ENCODE data around the gene HAUS2. TPM values are rescaled to one million over a fixed set of nuclear protein-coding genes. Genes with fewer than 3 reads are reported as not detected.
"Not testable (repeated sequence)": the region's sequence is repeated elsewhere in the genome, so short reads cannot be mapped to it uniquely, and the experiment has no call there.

The HAUS2 gene
- total RNA-seq, 1 experiment from 2014 or later: 43.5 TPM

- no peak overlapping the region for H3K4me3 ChIP-seq (ENCODE audit: low read length)
- DNase-seq: no peak
- no peaks in the 10 kb centered on the region for H3K9me2 ChIP-seq (replicated peaks; ENCODE audit: insufficient read depth, low read length)
- no peaks in the 10 kb centered on the region for H4K20me1 ChIP-seq (ENCODE audit: insufficient read depth, low read depth, low read length)
- H3K79me2 ChIP-seq (ENCODE audit: low read length): no peaks in the 10 kb centered on the region
- no peak overlapping the region for H3K9ac ChIP-seq (ENCODE audit: low read length)
- H2AFZ ChIP-seq (ENCODE audit: low read length): no peak overlapping the region
- no peak overlapping the region for H3K27ac ChIP-seq (ENCODE audit: low read length)
- no peak overlapping the region for H3K4me2 ChIP-seq (ENCODE audit: low read depth, low read length, poor library complexity, severe bottlenecking)
- H3K9me3 ChIP-seq (ENCODE audit: low read length): no peaks in the 10 kb centered on the region
- no peaks in the 10 kb centered on the region for H3K4me1 ChIP-seq (ENCODE audit: low read length)
- no peaks in the 10 kb centered on the region for H3K27me3 ChIP-seq (ENCODE audit: low read length)
- no peaks in the 10 kb centered on the region for H3K36me3 ChIP-seq (ENCODE audit: insufficient read depth, low read length)
Measured at GRCh38 chr15:42592716-42593115, 44.1 kb downstream of the HAUS2 start.

- Histone ChIP-seq H3K9me2 (replicated peaks; ENCODE audit: insufficient read depth, low read length) (no peaks in the 10 kb centered on the region), H4K20me1 (ENCODE audit: insufficient read depth, low read depth, low read length) (no peaks in the 10 kb centered on the region), H3K27ac (ENCODE audit: low read length) (no peak overlapping the region), H3K9me3 (ENCODE audit: low read length) (no peaks in the 10 kb centered on the region), H2AFZ (ENCODE audit: low read length) (no peak overlapping the region), H3K4me2 (ENCODE audit: low read depth, low read length, poor library complexity, severe bottlenecking) (no peak overlapping the region), H3K36me3 (ENCODE audit: insufficient read depth, low read length) (no peaks in the 10 kb centered on the region), H3K4me1 (ENCODE audit: low read length) (no peaks in the 10 kb centered on the region), H3K4me3 (ENCODE audit: low read length) (no peak overlapping the region), H3K9ac (ENCODE audit: low read length) (no peak overlapping the region), H3K27me3 (ENCODE audit: low read length) (no peaks in the 10 kb centered on the region), H3K79me2 (ENCODE audit: low read length) (no peaks in the 10 kb centered on the region)
- DNase-seq: no peak
Measured at GRCh38 chr15:42593143-42593542, 44.5 kb downstream of the HAUS2 start.

- Histone ChIP-seq H3K27ac (ENCODE audit: low read length) (no peak overlapping the region), H3K4me3 (ENCODE audit: low read length) (no peak overlapping the region), H3K9me3 (ENCODE audit: low read length) (no peaks in the 10 kb centered on the region), H3K9me2 (replicated peaks; ENCODE audit: insufficient read depth, low read length) (no peaks in the 10 kb centered on the region), H3K27me3 (ENCODE audit: low read length) (no peaks in the 10 kb centered on the region), H2AFZ (ENCODE audit: low read length) (no peak overlapping the region), H3K79me2 (ENCODE audit: low read length) (no peaks in the 10 kb centered on the region), H3K36me3 (ENCODE audit: insufficient read depth, low read length) (no peaks in the 10 kb centered on the region), H3K4me2 (ENCODE audit: low read depth, low read length, poor library complexity, severe bottlenecking) (no peak overlapping the region), H4K20me1 (ENCODE audit: insufficient read depth, low read depth, low read length) (no peaks in the 10 kb centered on the region), H3K9ac (ENCODE audit: low read length) (no peak overlapping the region), H3K4me1 (ENCODE audit: low read length) (no peaks in the 10 kb centered on the region)
- no peak for DNase-seq
Measured at GRCh38 chr15:42594095-42594494, 45.5 kb downstream of the HAUS2 start.

- no peak overlapping the region for H3K27ac ChIP-seq (ENCODE audit: low read length)
- H2AFZ ChIP-seq (ENCODE audit: low read length): no peak overlapping the region
- no peak overlapping the region for H3K4me2 ChIP-seq (ENCODE audit: low read depth, low read length, poor library complexity, severe bottlenecking)
- no peak overlapping the region for H3K9ac ChIP-seq (ENCODE audit: low read length)
- no peaks in the 10 kb centered on the region for H3K4me1 ChIP-seq (ENCODE audit: low read length)
- H3K9me3 ChIP-seq (ENCODE audit: low read length): no peaks in the 10 kb centered on the region
- DNase-seq: no peak
- H3K27me3 ChIP-seq (ENCODE audit: low read length): no peaks in the 10 kb centered on the region
- no peaks in the 10 kb centered on the region for H3K79me2 ChIP-seq (ENCODE audit: low read length)
- no peak overlapping the region for H3K4me3 ChIP-seq (ENCODE audit: low read length)
- no peaks in the 10 kb centered on the region for H3K9me2 ChIP-seq (replicated peaks; ENCODE audit: insufficient read depth, low read length)
- no peaks in the 10 kb centered on the region for H4K20me1 ChIP-seq (ENCODE audit: insufficient read depth, low read depth, low read length)
- no peaks in the 10 kb centered on the region for H3K36me3 ChIP-seq (ENCODE audit: insufficient read depth, low read length)
Measured at GRCh38 chr15:42595626-42596240, 47.1 kb downstream of the HAUS2 start.

GRCh38 chr15:42601316-42601715 lies 52.7 kb downstream of the HAUS2 start:
- H3K36me3 ChIP-seq (ENCODE audit: insufficient read depth, low read length); H3K9me2 ChIP-seq (replicated peaks; ENCODE audit: insufficient read depth, low read length); H3K4me2 ChIP-seq (ENCODE audit: low read depth, low read length, poor library complexity, severe bottlenecking): not testable (repeated sequence)

GRCh38 chr15:42602501-42602900 lies 53.9 kb downstream of the HAUS2 start:
- Histone ChIP-seq H3K79me2 (ENCODE audit: low read length) (no peaks in the 10 kb centered on the region), H3K4me3 (ENCODE audit: low read length) (peak overlapping the region; percentile 10; the same call in 1 of the 2 replicates), H3K9ac (ENCODE audit: low read length) (no peak overlapping the region), H2AFZ (ENCODE audit: low read length) (no peak overlapping the region), H3K36me3 (ENCODE audit: insufficient read depth, low read length) (no peaks in the 10 kb centered on the region), H3K27me3 (ENCODE audit: low read length) (no peaks in the 10 kb centered on the region), H4K20me1 (ENCODE audit: insufficient read depth, low read depth, low read length) (no peaks in the 10 kb centered on the region), H3K27ac (ENCODE audit: low read length) (no peak overlapping the region), H3K4me1 (ENCODE audit: low read length) (peaks cover 17% of the 10 kb centered on the region), H3K9me2 (replicated peaks; ENCODE audit: insufficient read depth, low read length) (no peaks in the 10 kb centered on the region), H3K4me2 (ENCODE audit: low read depth, low read length, poor library complexity, severe bottlenecking) (no peak overlapping the region), H3K9me3 (ENCODE audit: low read length) (peaks cover 7% of the 10 kb centered on the region; the same call in 1 of the 2 replicates)
- no peak for DNase-seq

More at GRCh38 chr15:42601316-42601715, 52.7 kb downstream of the HAUS2 start:
- not testable (repeated sequence) for H3K27ac ChIP-seq (ENCODE audit: low read length); H3K27me3 ChIP-seq (ENCODE audit: low read length); H3K4me3 ChIP-seq (ENCODE audit: low read length); H2AFZ ChIP-seq (ENCODE audit: low read length); H3K79me2 ChIP-seq (ENCODE audit: low read length); H3K9me3 ChIP-seq (ENCODE audit: low read length); H4K20me1 ChIP-seq (ENCODE audit: insufficient read depth, low read depth, low read length); H3K9ac ChIP-seq (ENCODE audit: low read length); DNase-seq
- peaks cover 17% of the 10 kb centered on the region for H3K4me1 ChIP-seq (ENCODE audit: low read length)

- H3K9ac ChIP-seq (ENCODE audit: low read length): no peak overlapping the region
- DNase-seq: no peak
- H4K20me1 ChIP-seq (ENCODE audit: insufficient read depth, low read depth, low read length): no peaks in the 10 kb centered on the region
- H3K4me2 ChIP-seq (ENCODE audit: low read depth, low read length, poor library complexity, severe bottlenecking): no peak overlapping the region
- peaks cover 7% of the 10 kb centered on the region; the same call in 1 of the 2 replicates for H3K9me3 ChIP-seq (ENCODE audit: low read length)
- H3K27ac ChIP-seq (ENCODE audit: low read length): no peak overlapping the region
- peaks cover 29% of the 10 kb centered on the region for H3K4me1 ChIP-seq (ENCODE audit: low read length)
- H3K79me2 ChIP-seq (ENCODE audit: low read length): no peaks in the 10 kb centered on the region
- no peak overlapping the region for H3K4me3 ChIP-seq (ENCODE audit: low read length)
- H3K27me3 ChIP-seq (ENCODE audit: low read length): no peaks in the 10 kb centered on the region
- H2AFZ ChIP-seq (ENCODE audit: low read length): no peak overlapping the region
- H3K36me3 ChIP-seq (ENCODE audit: insufficient read depth, low read length): no peaks in the 10 kb centered on the region
- H3K9me2 ChIP-seq (replicated peaks; ENCODE audit: insufficient read depth, low read length): no peaks in the 10 kb centered on the region
Measured at GRCh38 chr15:42603978-42604377, 55.3 kb downstream of the HAUS2 start.

- Histone ChIP-seq H3K4me3 (ENCODE audit: low read length) (peak overlapping the region; percentile 10; the same call in 1 of the 2 replicates), H3K9me2 (replicated peaks; ENCODE audit: insufficient read depth, low read length) (no peaks in the 10 kb centered on the region), H3K36me3 (ENCODE audit: insufficient read depth, low read length) (no peaks in the 10 kb centered on the region), H3K27me3 (ENCODE audit: low read length) (no peaks in the 10 kb centered on the region), H3K27ac (ENCODE audit: low read length) (no peak overlapping the region), H3K79me2 (ENCODE audit: low read length) (no peaks in the 10 kb centered on the region), H3K4me1 (ENCODE audit: low read length) (peaks cover 30% of the 10 kb centered on the region), H3K4me2 (ENCODE audit: low read depth, low read length, poor library complexity, severe bottlenecking) (no peak overlapping the region), H2AFZ (ENCODE audit: low read length) (no peak overlapping the region), H3K9ac (ENCODE audit: low read length) (no peak overlapping the region), H4K20me1 (ENCODE audit: insufficient read depth, low read depth, low read length) (no peaks in the 10 kb centered on the region), H3K9me3 (ENCODE audit: low read length) (peaks cover 7% of the 10 kb centered on the region; the same call in 1 of the 2 replicates)
- DNase-seq: peak; percentile 49
Measured at GRCh38 chr15:42604894-42605744, 56.5 kb downstream of the HAUS2 start.
